Liver (tissue), 3 donors: ENCODE data around the gene RGS14.

Experiments
- EGR1 ChIP-seq, 2 donors: IDR thresholded peaks; 2 replicates each; pipeline ENCODE4 v1.6.1; 2016 to 2018; ENCODE audit warnings: antibody characterized with exemption in 2 of 2, low read depth in 2 of 2
- GABPA ChIP-seq, 2 donors: IDR thresholded peaks in 1 of 2; conservative IDR thresholded peaks in 1 of 2; 2 replicates each; pipeline ENCODE4 v1.6.1; 2016; ENCODE audit warnings: antibody characterized with exemption in 2 of 2, mild to moderate bottlenecking in 1 of 2, moderate library complexity in 1 of 2
- HNF4A ChIP-seq, 2 donors: conservative IDR thresholded peaks; 2 replicates each; pipeline ENCODE4 v1.6.1; 2016; ENCODE audit warnings: antibody characterized with exemption in 2 of 2, mild to moderate bottlenecking in 2 of 2
- JUND ChIP-seq, 2 donors: IDR thresholded peaks; 2 replicates each; pipeline ENCODE4 v1.6.1; 2016; ENCODE audit warnings: antibody characterized with exemption in 2 of 2
- RAD21 ChIP-seq, 2 donors: IDR thresholded peaks; 2 replicates each; pipeline ENCODE4 v1.6.1; 2016; ENCODE audit warnings: antibody characterized with exemption in 2 of 2, mild to moderate bottlenecking in 2 of 2
- RXRA ChIP-seq, 2 donors: IDR thresholded peaks; 2 replicates each; pipeline ENCODE4 v1.6.1; 2017 to 2018; ENCODE audit warnings: antibody characterized with exemption in 2 of 2, mild to moderate bottlenecking in 1 of 2
- SP1 ChIP-seq: IDR thresholded peaks from 2 replicates; pipeline ENCODE4 v1.6.1; 2018; ENCODE audit warnings: antibody characterized with exemption, mild to moderate bottlenecking
- TAF1 ChIP-seq: conservative IDR thresholded peaks from 2 replicates; pipeline ENCODE4 v1.6.1; 2016; ENCODE audit warnings: antibody characterized with exemption, mild to moderate bottlenecking
- YY1 ChIP-seq: IDR thresholded peaks from 2 replicates; pipeline ENCODE4 v1.6.1; 2016; ENCODE audit warnings: antibody characterized with exemption, mild to moderate bottlenecking
- TF ChIP-seq, protein P1 (sequence below): IDR thresholded peaks from 2 replicates; pipeline ENCODE4 v1.6.1; 2016; ENCODE audit warnings: antibody characterized with exemption
- TF ChIP-seq, protein P2 (sequence below): fragments of 150-350 bp; IDR thresholded peaks from 2 replicates; pipeline ENCODE4 v1.5.1; 2017; ENCODE audit warnings: improper control_type of control experiment, low read depth, low read length; ENCODE audit not compliant: missing input control
- TF ChIP-seq, protein P3 (sequence below): IDR thresholded peaks from 2 replicates; pipeline ENCODE4 v1.6.1; 2016; ENCODE audit warnings: antibody characterized with exemption
- TF ChIP-seq, protein P4 (sequence below): IDR thresholded peaks from 2 replicates; pipeline ENCODE4 v1.6.1; 2016; ENCODE audit warnings: antibody characterized with exemption
- TF ChIP-seq, protein P5 (sequence below): IDR thresholded peaks from 2 replicates; pipeline ENCODE4 v1.6.1; 2016; ENCODE audit warnings: antibody characterized with exemption, mild to moderate bottlenecking
- donor health status: healthy.
- donor health status: healthy.

DNA sequence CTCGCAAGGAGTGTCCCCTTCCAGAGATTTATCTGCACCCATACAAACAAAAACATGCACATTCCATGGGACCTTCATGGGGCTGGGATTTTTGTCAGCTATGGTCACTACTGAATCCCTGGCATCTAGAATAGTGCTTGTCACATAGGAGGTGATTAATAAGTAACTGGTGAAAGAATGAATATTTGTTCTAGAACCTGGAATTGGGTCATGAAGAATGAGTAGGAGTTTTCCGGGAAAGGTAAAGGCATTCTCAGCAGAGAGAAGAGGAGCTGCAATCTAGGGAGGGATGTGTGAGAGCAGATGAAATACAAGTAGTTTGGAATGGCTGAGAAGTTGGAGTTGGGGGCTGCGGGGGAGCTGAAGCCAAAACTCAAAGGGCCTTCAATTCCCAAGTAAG lies 3.5 kb upstream of the RGS14 start:
- TF ChIP-seq, protein P1, sequence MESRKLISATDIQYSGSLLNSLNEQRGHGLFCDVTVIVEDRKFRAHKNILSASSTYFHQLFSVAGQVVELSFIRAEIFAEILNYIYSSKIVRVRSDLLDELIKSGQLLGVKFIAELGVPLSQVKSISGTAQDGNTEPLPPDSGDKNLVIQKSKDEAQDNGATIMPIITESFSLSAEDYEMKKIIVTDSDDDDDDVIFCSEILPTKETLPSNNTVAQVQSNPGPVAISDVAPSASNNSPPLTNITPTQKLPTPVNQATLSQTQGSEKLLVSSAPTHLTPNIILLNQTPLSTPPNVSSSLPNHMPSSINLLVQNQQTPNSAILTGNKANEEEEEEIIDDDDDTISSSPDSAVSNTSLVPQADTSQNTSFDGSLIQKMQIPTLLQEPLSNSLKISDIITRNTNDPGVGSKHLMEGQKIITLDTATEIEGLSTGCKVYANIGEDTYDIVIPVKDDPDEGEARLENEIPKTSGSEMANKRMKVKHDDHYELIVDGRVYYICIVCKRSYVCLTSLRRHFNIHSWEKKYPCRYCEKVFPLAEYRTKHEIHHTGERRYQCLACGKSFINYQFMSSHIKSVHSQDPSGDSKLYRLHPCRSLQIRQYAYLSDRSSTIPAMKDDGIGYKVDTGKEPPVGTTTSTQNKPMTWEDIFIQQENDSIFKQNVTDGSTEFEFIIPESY: no peak
- TF ChIP-seq HNF4A (conservative IDR thresholded peaks at IDR 0.05) (peak; percentile 30 to 33), YY1 (peak; percentile 58), JUND (IDR thresholded peaks at IDR 0.05) (peak; percentile 26 to 61), RAD21 (IDR thresholded peaks at IDR 0.05) (peak in 1 of 2 donors; percentile 23), TAF1 (peak; percentile 31), RXRA (IDR thresholded peaks at IDR 0.05) (peak; percentile 27 to 42), GABPA (IDR thresholded peaks at IDR 0.05 in 1 of 2, conservative IDR thresholded peaks at IDR 0.05 in 1 of 2) (peak in 1 of 2 donors; percentile 31), SP1 (peak; percentile 72), EGR1 (IDR thresholded peaks at IDR 0.05; ENCODE audit: low read depth in 2 of 2) (peak; percentile 82 to 89)
- TF ChIP-seq, protein P2, sequence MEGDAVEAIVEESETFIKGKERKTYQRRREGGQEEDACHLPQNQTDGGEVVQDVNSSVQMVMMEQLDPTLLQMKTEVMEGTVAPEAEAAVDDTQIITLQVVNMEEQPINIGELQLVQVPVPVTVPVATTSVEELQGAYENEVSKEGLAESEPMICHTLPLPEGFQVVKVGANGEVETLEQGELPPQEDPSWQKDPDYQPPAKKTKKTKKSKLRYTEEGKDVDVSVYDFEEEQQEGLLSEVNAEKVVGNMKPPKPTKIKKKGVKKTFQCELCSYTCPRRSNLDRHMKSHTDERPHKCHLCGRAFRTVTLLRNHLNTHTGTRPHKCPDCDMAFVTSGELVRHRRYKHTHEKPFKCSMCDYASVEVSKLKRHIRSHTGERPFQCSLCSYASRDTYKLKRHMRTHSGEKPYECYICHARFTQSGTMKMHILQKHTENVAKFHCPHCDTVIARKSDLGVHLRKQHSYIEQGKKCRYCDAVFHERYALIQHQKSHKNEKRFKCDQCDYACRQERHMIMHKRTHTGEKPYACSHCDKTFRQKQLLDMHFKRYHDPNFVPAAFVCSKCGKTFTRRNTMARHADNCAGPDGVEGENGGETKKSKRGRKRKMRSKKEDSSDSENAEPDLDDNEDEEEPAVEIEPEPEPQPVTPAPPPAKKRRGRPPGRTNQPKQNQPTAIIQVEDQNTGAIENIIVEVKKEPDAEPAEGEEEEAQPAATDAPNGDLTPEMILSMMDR: no peak
- TF ChIP-seq, protein P3, sequence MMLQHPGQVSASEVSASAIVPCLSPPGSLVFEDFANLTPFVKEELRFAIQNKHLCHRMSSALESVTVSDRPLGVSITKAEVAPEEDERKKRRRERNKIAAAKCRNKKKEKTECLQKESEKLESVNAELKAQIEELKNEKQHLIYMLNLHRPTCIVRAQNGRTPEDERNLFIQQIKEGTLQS: peak; percentile 17
- TF ChIP-seq, protein P4, sequence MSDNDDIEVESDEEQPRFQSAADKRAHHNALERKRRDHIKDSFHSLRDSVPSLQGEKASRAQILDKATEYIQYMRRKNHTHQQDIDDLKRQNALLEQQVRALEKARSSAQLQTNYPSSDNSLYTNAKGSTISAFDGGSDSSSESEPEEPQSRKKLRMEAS: peak; percentile 11
- TF ChIP-seq, protein P5, sequence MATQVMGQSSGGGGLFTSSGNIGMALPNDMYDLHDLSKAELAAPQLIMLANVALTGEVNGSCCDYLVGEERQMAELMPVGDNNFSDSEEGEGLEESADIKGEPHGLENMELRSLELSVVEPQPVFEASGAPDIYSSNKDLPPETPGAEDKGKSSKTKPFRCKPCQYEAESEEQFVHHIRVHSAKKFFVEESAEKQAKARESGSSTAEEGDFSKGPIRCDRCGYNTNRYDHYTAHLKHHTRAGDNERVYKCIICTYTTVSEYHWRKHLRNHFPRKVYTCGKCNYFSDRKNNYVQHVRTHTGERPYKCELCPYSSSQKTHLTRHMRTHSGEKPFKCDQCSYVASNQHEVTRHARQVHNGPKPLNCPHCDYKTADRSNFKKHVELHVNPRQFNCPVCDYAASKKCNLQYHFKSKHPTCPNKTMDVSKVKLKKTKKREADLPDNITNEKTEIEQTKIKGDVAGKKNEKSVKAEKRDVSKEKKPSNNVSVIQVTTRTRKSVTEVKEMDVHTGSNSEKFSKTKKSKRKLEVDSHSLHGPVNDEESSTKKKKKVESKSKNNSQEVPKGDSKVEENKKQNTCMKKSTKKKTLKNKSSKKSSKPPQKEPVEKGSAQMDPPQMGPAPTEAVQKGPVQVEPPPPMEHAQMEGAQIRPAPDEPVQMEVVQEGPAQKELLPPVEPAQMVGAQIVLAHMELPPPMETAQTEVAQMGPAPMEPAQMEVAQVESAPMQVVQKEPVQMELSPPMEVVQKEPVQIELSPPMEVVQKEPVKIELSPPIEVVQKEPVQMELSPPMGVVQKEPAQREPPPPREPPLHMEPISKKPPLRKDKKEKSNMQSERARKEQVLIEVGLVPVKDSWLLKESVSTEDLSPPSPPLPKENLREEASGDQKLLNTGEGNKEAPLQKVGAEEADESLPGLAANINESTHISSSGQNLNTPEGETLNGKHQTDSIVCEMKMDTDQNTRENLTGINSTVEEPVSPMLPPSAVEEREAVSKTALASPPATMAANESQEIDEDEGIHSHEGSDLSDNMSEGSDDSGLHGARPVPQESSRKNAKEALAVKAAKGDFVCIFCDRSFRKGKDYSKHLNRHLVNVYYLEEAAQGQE: peak; percentile 86
